Muscle layer of colon (tissue), 2 donors: ENCODE measurements around the gene SLCO2B1.

Experiments
- H3K27ac ChIP-seq: one replicate; pipeline ENCODE4 v1.7.0; 2013; ENCODE audit warnings: low read depth, mild to moderate bottlenecking, low read length, moderate library complexity
- H3K27me3 ChIP-seq, 2 donors: one replicate each; pipeline ENCODE4 v1.7.0; 2013; ENCODE audit warnings: low read length in 2 of 2, mild to moderate bottlenecking in 2 of 2; ENCODE audit not compliant: insufficient read depth in 2 of 2, control insufficient read depth in 1 of 2
- H3K36me3 ChIP-seq: one replicate; pipeline ENCODE4 v1.7.0; 2013; ENCODE audit warnings: mild to moderate bottlenecking, low read length; ENCODE audit not compliant: insufficient read depth
- H3K4me1 ChIP-seq: one replicate; pipeline ENCODE4 v1.7.0; 2013; ENCODE audit warnings: mild to moderate bottlenecking, low read length; ENCODE audit not compliant: insufficient read depth
- H3K4me3 ChIP-seq, 2 donors: one replicate each; pipeline ENCODE4 v1.7.0; 2013; ENCODE audit warnings: low read length in 2 of 2, low read depth in 1 of 2, mild to moderate bottlenecking in 1 of 2, moderate library complexity in 1 of 2
- H3K9ac ChIP-seq: one replicate; pipeline ENCODE4 v1.7.0; 2013; ENCODE audit warnings: low read length
- H3K9me3 ChIP-seq: one replicate; pipeline ENCODE4 v1.7.0; 2013; ENCODE audit warnings: mild to moderate bottlenecking, low read length
- donor health status: abdominal sarcoma.
- donor health status: Adenocarcinoma of cecum.

SLCO2B1 gene

GRCh38 chr11:75214411-75214821 is 63.5 kb downstream of the SLCO2B1 start:
- Histone ChIP-seq H3K27me3 (no peaks in the 10 kb centered on the region), H3K36me3 (no peaks in the 10 kb centered on the region), H3K4me1 (no peaks in the 10 kb centered on the region), H3K4me3 (no peak overlapping the region), H3K27ac (no peak overlapping the region), H3K9me3 (no peaks in the 10 kb centered on the region), H3K9ac (no peak overlapping the region)

DNA sequence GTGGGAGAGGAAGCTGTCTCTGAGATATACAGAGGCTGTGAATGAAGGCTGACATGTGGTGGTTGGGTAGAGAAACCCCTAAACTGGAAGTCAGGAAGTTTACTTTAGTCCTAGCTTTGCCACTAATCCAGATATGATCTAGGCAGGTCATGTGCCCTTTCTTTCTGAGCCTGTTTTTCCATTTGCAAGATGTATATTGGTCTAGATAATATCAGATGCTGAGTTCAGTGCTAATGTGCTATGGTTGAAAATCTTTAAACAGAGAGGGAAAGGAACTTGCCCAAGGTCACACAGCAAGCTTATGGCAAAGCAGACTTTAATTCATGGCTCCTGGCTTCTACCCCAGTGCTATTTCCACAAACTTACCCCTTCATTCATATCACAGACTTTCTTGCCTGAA is 63.9 kb downstream of the SLCO2B1 start:
- Histone ChIP-seq H3K9ac (no peak overlapping the region), H3K27ac (no peak overlapping the region), H3K4me1 (no peaks in the 10 kb centered on the region), H3K9me3 (no peaks in the 10 kb centered on the region), H3K4me3 (no peak overlapping the region), H3K36me3 (no peaks in the 10 kb centered on the region), H3K27me3 (no peaks in the 10 kb centered on the region)

DNA sequence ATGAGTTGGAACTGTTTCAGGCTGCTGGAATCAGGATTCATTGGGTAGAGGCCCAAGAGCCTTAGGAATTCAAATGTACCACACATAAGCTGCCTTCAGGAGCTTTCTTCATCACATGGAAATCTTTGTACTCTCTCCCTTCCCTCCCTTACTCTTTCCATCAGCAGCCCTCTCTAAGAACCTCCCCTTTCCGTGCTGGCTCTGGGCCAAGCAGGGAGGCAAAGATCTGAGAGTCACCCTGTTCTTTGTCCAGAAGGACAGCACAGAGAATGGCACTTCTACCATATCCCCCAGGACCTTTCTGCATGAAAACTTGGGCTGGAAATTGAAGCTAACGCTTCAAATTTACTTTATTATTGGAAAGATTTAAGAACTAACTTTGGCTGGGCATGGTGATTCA is 69.0 kb downstream of the SLCO2B1 start:
- no peaks in the 10 kb centered on the region for H3K9me3 ChIP-seq
- no peaks in the 10 kb centered on the region for H3K36me3 ChIP-seq
- no peak overlapping the region for H3K4me3 ChIP-seq
- H3K4me1 ChIP-seq: no peaks in the 10 kb centered on the region
- no peak overlapping the region for H3K9ac ChIP-seq
- no peaks in the 10 kb centered on the region for H3K27me3 ChIP-seq
- H3K27ac ChIP-seq: no peak overlapping the region

- Histone ChIP-seq H3K36me3 (no peaks in the 10 kb centered on the region), H3K4me1 (no peaks in the 10 kb centered on the region), H3K4me3 (no peak overlapping the region), H3K9me3 (no peaks in the 10 kb centered on the region), H3K27ac (no peak overlapping the region), H3K9ac (no peak overlapping the region), H3K27me3 (no peaks in the 10 kb centered on the region)
Measured at GRCh38 chr11:75223954-75224643, 73.2 kb downstream of the SLCO2B1 start.

- no peaks in the 10 kb centered on the region for H3K27me3 ChIP-seq
- H3K36me3 ChIP-seq: no peaks in the 10 kb centered on the region
- no peak overlapping the region for H3K4me3 ChIP-seq
- H3K9ac ChIP-seq: no peak overlapping the region
- no peak overlapping the region for H3K27ac ChIP-seq
- H3K9me3 ChIP-seq: no peaks in the 10 kb centered on the region
- no peaks in the 10 kb centered on the region for H3K4me1 ChIP-seq
Measured at GRCh38 chr11:75225794-75226193, 74.9 kb downstream of the SLCO2B1 start.

- H3K27me3 ChIP-seq: no peaks in the 10 kb centered on the region
- no peak overlapping the region for H3K9ac ChIP-seq
- no peaks in the 10 kb centered on the region for H3K36me3 ChIP-seq
- no peak overlapping the region for H3K4me3 ChIP-seq
- no peak overlapping the region for H3K27ac ChIP-seq
- no peaks in the 10 kb centered on the region for H3K9me3 ChIP-seq
- H3K4me1 ChIP-seq: no peaks in the 10 kb centered on the region
Measured at GRCh38 chr11:75229466-75229865, 78.6 kb downstream of the SLCO2B1 start.

GRCh38 chr11:75230621-75231020 is 79.7 kb downstream of the SLCO2B1 start:
- no peak overlapping the region for H3K9ac ChIP-seq

DNA sequence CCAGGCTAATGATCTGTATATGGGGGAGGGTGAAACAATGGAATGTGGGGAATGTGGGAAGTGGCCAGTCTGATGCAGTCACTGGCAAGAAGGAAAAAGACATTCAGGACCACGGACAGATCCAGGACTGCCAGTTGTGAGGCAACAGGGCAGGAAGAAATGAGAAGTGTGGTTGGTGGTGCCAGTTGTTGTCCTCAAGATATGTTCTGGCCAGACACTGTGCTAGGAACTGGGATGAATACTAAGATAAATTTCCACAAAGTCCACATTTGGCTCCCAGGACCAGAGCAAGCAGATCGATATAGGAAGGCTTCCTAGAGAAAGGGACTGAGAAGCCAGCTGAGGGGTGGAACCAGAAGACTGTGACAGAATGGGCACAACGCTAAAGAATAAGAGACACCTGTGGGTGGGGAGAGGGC is 82.9 kb downstream of the SLCO2B1 start:
- no peak overlapping the region for H3K9ac ChIP-seq
- no peaks in the 10 kb centered on the region for H3K27me3 ChIP-seq
- no peaks in the 10 kb centered on the region for H3K9me3 ChIP-seq
- H3K4me3 ChIP-seq: no peak overlapping the region
- no peaks in the 10 kb centered on the region for H3K36me3 ChIP-seq
- H3K27ac ChIP-seq: no peak overlapping the region
- no peaks in the 10 kb centered on the region for H3K4me1 ChIP-seq

More at GRCh38 chr11:75230621-75231020, 79.7 kb downstream of the SLCO2B1 start:
- Histone ChIP-seq H3K4me3 (no peak overlapping the region), H3K36me3 (no peaks in the 10 kb centered on the region), H3K9me3 (no peaks in the 10 kb centered on the region), H3K27me3 (no peaks in the 10 kb centered on the region), H3K27ac (no peak overlapping the region), H3K4me1 (no peaks in the 10 kb centered on the region)

DNA sequence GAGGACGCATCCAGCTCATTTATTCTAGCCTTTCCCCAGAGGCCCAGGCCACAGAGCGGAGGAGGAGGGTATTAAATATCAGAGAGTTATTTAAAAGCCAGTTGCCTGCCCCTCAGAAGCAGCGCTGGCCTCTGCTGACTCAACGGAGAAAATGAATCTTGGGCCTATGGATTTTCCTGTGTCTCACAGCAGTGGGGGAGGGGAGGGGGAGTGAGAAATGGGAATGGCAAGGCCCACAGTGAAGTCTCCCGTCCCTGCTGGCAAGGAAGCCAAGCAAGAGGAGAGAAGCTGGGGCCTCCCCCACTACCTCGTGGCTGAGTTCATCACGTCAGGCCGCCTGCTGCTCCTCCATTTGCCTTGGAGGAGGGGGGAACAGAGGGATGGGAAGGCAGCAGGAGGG is 85.2 kb downstream of the SLCO2B1 start:
- H3K4me1 ChIP-seq: no peaks in the 10 kb centered on the region
- no peaks in the 10 kb centered on the region for H3K9me3 ChIP-seq
- no peaks in the 10 kb centered on the region for H3K36me3 ChIP-seq
- no peak overlapping the region for H3K27ac ChIP-seq
- H3K4me3 ChIP-seq: no peak overlapping the region
- H3K27me3 ChIP-seq: peaks cover 11 to 16% of the 10 kb centered on the region in 2 donors
- H3K9ac ChIP-seq: no peak overlapping the region

DNA sequence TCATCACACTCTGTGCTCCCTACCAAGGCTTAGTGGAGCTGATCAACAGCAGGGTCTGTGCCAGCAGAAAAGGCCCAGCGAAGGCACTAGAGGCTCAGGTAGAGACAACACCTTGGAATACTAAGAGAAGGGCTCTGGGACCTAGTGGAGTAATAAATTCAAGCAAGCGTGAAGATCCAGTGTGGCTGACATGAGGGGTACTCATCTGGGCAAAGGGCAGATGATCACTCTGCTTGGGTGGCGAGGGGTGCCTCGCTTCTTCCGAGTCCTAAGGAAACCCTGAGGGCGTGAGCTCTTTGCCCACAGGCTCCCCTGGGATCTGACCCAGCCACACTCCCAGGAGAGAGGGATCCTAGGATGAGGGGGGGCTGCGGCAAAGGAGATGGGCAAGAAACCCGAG is 86.1 kb downstream of the SLCO2B1 start:
- Histone ChIP-seq H3K4me3 (no peak overlapping the region), H3K36me3 (no peaks in the 10 kb centered on the region), H3K4me1 (no peaks in the 10 kb centered on the region), H3K9ac (no peak overlapping the region), H3K9me3 (no peaks in the 10 kb centered on the region), H3K27ac (no peak overlapping the region), H3K27me3 (peaks cover 11 to 16% of the 10 kb centered on the region in 2 donors)

DNA sequence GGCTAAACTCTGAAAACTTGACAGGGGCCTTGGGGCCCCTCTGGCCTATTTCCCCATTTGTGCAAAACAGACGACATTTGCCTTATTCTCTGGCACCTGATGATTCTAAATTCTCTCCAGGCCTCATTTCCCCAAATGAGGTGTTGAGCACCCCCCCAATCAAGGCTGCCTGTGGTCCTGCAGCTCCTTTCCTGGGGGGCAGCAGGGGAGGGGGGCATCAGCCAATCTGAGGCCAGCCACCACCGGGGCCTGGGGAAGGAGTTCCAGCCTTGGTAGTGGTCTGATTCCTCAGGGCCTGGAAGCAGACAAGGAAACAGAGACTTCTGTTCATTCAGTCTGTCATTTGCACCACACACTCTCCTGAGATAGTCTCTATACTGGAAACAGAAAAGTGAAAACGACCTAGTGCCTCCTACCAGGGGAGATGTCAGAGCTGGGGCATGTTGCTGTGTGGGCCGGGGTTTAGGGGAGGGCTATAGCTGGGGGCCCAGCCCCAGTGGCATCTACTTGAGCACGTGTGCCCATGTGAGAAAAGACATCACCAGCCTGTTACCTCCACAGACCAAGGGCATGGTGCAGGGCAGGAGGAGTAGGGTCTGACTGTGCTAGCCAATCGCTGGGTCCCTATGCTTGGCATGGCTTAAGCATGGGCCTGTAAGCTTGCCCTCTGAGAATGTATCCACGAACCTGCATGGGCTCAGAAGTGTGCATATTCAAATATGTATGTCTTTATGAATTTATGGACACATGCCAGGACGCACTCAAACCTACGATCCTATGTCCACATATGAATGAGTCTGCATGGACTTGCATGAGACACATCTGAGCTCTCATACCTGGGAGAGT is 87.9 kb downstream of the SLCO2B1 start:
- Histone ChIP-seq H3K9me3 (no peaks in the 10 kb centered on the region), H3K4me3 (no peak overlapping the region), H3K27ac (no peak overlapping the region), H3K36me3 (no peaks in the 10 kb centered on the region), H3K9ac (no peak overlapping the region), H3K27me3 (peaks cover 23 to 24% of the 10 kb centered on the region in 2 donors), H3K4me1 (peaks cover 3% of the 10 kb centered on the region)
